Prostate gland (tissue), 2 donors: ENCODE measurements around the gene PTPRD. TPM values are rescaled to one million over a fixed set of nuclear protein-coding genes. Genes with fewer than 3 reads are reported as not detected.

Experiments used
- DNase-seq: peaks from one replicate; pipeline ENCODE4 v3.0.0-alpha.2; 2019; ENCODE audit warnings: low spot score
- H3K27ac ChIP-seq, 2 donors: fragments of 200-600 bp; sonication (generic); 2 replicates each; pipeline ENCODE4 v1.5.1; 2017 to 2019
- H3K27me3 ChIP-seq: fragments of 200-600 bp; sonication (generic); replicated peaks from 2 replicates; pipeline ENCODE4 v1.5.1; 2019; ENCODE audit not compliant: insufficient read depth
- H3K36me3 ChIP-seq, 2 donors: fragments of 200-600 bp; sonication (generic); 1 replicate in 1 of 2; 2 replicates in 1 of 2; pipeline versions ENCODE4 v1.5.1 to v1.8.1; 2017 to 2019
- H3K4me1 ChIP-seq: fragments of 200-600 bp; sonication (generic); replicated peaks from 2 replicates; pipeline ENCODE4 v1.5.1; 2019
- H3K4me3 ChIP-seq, 2 donors: fragments of 200-600 bp; sonication (generic); 2 replicates each; pipeline ENCODE4 v1.5.1; 2017 to 2019
- H3K9me3 ChIP-seq: fragments of 200-600 bp; sonication (generic); 2 replicates; pipeline ENCODE4 v1.5.1; 2017
- POLR2A ChIP-seq: fragments of 450-650 bp; IDR thresholded peaks from one replicate; pipeline ENCODE4 v1.6.1; 2016; ENCODE audit warnings: antibody characterized with exemption, mild to moderate bottlenecking
- POLR2AphosphoS5 ChIP-seq: sonication (generic); formaldehyde crosslinking; IDR thresholded peaks from one replicate; pipeline ENCODE4 v1.6.1; 2017; ENCODE audit warnings: antibody characterized with exemption
- WGBS: methylation state at CpG from one replicate; pipeline ENCODE4 v1.1.5; 2018; 5-methylcytosine and 5-hydroxymethylcytosine counted together
- intact Hi-C: fragments of 100-400 bp; cut with DNase I; formaldehyde crosslinking; loops from one replicate; pipeline ENCODE4 v1.14.2; 2022
- total RNA-seq, 2 donors: library from RNA; depleted of rRNA; stranded (reverse); fragments of >200 nt; gene quantifications; one replicate each; pipeline ENCODE4 v1.1.0, GENCODE V29; 2016
- TF ChIP-seq, protein P1 (sequence below), 4 experiments: fragments of 200-600 bp in 2 of 4; fragments of 450-650 bp in 2 of 4; sonication (generic) in 2 of 4; IDR thresholded peaks; 1 replicate in 3 of 4; 2 replicates in 1 of 4; pipeline ENCODE4 v1.5.1; 2016 to 2019; ENCODE audit warnings: antibody characterized with exemption in 4 of 4, mild to moderate bottlenecking in 2 of 4, moderate library complexity in 2 of 4

Gene PTPRD
- total RNA-seq, 2 donors from 2014 or later: 5.8 to 23.1 TPM

DNA sequence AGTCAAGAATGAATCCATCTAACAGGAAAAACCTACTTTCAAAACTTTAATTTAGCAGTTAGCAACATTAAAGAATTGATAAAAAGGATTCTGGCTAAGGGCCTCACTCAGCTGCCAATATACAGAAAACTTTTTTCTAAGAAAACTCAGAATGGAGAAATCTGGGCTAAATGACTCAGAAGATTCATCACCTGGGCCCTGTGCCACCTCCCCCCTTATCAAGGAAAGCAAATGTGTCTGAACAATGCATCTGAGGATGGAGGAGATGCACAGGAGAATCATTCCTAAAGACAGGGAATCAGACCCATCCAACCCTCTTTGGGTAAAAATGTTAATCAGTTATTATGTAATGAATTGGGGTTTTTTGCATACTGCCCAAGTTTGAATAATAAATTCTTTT is 2221.2 kb downstream of the PTPRD start:
- no peak for DNase-seq
- TF ChIP-seq POLR2A (no peak), POLR2AphosphoS5 (no peak)
- TF ChIP-seq, protein P1, sequence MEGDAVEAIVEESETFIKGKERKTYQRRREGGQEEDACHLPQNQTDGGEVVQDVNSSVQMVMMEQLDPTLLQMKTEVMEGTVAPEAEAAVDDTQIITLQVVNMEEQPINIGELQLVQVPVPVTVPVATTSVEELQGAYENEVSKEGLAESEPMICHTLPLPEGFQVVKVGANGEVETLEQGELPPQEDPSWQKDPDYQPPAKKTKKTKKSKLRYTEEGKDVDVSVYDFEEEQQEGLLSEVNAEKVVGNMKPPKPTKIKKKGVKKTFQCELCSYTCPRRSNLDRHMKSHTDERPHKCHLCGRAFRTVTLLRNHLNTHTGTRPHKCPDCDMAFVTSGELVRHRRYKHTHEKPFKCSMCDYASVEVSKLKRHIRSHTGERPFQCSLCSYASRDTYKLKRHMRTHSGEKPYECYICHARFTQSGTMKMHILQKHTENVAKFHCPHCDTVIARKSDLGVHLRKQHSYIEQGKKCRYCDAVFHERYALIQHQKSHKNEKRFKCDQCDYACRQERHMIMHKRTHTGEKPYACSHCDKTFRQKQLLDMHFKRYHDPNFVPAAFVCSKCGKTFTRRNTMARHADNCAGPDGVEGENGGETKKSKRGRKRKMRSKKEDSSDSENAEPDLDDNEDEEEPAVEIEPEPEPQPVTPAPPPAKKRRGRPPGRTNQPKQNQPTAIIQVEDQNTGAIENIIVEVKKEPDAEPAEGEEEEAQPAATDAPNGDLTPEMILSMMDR (IDR thresholded peaks at IDR 0.05): no peak
- Histone ChIP-seq H3K27me3 (no peaks in the 10 kb centered on the region), H3K9me3 (no peaks in the 10 kb centered on the region), H3K4me1 (no peaks in the 10 kb centered on the region), H3K36me3 (no peaks in the 10 kb centered on the region), H3K4me3 (no peak overlapping the region), H3K27ac (no peak overlapping the region)
- intact Hi-C loops: no loop called here

- intact Hi-C loops: no loop called here
- TF ChIP-seq, protein P1 (IDR thresholded peaks at IDR 0.05): no peak
- TF ChIP-seq POLR2AphosphoS5 (no peak), POLR2A (no peak)
- Histone ChIP-seq H3K36me3 (no peaks in the 10 kb centered on the region), H3K4me1 (no peaks in the 10 kb centered on the region), H3K4me3 (no peak overlapping the region), H3K27ac (no peak overlapping the region), H3K27me3 (no peaks in the 10 kb centered on the region), H3K9me3 (no peaks in the 10 kb centered on the region)
- DNase-seq: no peak
- 76% methylated on average over 4 of the region's 4 CpGs for WGBS
Measured at GRCh38 chr9:8391132-8391531, 2221.7 kb downstream of the PTPRD start.

DNA sequence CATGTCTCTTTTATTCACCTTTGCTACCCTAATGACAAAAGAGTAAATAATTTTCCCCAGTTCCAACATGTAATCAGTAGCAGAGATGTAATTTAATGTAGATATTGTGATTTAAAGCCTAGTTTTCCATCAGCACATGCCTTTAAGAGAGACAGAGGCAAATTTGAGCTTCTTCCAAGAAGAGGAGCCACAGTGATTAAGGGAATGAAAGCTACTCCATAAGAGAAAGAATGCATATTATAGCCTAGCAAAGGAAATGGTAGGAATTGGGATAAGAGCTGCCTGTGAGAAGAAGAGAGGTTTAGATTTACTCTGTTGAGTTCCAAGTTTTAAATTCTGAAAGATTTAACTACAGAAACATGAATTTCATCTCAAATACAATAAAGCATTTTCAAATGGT is 2222.2 kb downstream of the PTPRD start:
- Histone ChIP-seq H3K4me3 (no peak overlapping the region), H3K36me3 (no peaks in the 10 kb centered on the region), H3K9me3 (no peaks in the 10 kb centered on the region), H3K4me1 (no peaks in the 10 kb centered on the region), H3K27me3 (no peaks in the 10 kb centered on the region), H3K27ac (no peak overlapping the region)
- DNase-seq: no peak
- intact Hi-C loops: no loop called here
- TF ChIP-seq POLR2AphosphoS5 (no peak), POLR2A (no peak)
- TF ChIP-seq, protein P1 (IDR thresholded peaks at IDR 0.05): no peak

DNA sequence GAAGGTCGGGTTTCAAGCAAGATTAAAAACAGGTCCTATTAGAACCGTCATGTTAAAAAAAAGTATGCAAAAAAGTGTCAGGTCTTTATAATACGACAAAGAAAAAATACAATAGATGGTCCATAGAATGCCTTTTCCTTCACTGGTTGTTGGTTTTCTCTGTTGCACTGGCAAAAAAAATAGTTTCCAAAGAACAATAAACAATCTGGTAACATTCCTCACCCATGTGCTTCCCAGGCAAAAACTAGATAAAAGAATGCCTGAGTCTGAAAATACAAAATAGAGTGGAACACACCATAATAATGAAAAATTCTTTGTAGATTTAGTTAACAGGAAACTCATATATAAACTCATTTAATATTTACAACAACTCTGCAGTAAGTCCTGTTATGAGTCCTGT is 2223.3 kb downstream of the PTPRD start:
- Histone ChIP-seq H3K27me3 (no peaks in the 10 kb centered on the region), H3K9me3 (no peaks in the 10 kb centered on the region), H3K36me3 (no peaks in the 10 kb centered on the region), H3K4me3 (no peak overlapping the region), H3K27ac (no peak overlapping the region), H3K4me1 (no peaks in the 10 kb centered on the region)
- intact Hi-C loops: no loop called here
- no peak for TF ChIP-seq POLR2A
- no peak for TF ChIP-seq POLR2AphosphoS5
- TF ChIP-seq, protein P1 (IDR thresholded peaks at IDR 0.05): no peak
- 94% methylated on average over 3 of the region's 3 CpGs for WGBS
- DNase-seq: no peak

DNA sequence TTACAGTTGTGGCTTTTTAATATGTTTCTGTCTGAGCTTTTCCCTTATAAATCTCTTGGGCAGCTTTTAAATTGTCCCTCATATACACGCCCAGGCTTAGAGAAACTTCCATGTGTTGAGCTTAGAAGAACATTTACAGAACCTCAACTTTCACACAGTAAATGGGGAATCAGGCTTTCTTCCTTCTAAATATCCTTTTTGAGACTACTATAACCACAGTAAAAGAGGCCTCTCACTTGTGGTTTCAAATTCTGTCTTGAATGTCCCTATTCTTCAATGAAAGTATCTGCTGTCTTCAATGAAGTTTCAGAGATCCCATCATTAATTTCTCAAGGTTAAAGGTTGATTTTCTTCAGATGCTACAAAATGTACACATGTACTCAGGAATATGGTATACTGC is 2224.7 kb downstream of the PTPRD start:
- Histone ChIP-seq H3K9me3 (no peaks in the 10 kb centered on the region), H3K27ac (no peak overlapping the region), H3K4me3 (no peak overlapping the region), H3K4me1 (no peaks in the 10 kb centered on the region), H3K36me3 (no peaks in the 10 kb centered on the region), H3K27me3 (no peaks in the 10 kb centered on the region)
- no peak for DNase-seq
- TF ChIP-seq POLR2A (no peak), POLR2AphosphoS5 (no peak)
- TF ChIP-seq, protein P1 (IDR thresholded peaks at IDR 0.05): no peak
- WGBS: 62% methylated on average over 1 of the region's 1 CpG
- intact Hi-C loops: no loop called here
